ENCODE measurements around the gene STOX1.
"Not testable (repeated sequence)": the region's sequence is repeated elsewhere in the genome, so short reads cannot be mapped to it uniquely, and the experiment has no call there.

The STOX1 gene

DNA sequence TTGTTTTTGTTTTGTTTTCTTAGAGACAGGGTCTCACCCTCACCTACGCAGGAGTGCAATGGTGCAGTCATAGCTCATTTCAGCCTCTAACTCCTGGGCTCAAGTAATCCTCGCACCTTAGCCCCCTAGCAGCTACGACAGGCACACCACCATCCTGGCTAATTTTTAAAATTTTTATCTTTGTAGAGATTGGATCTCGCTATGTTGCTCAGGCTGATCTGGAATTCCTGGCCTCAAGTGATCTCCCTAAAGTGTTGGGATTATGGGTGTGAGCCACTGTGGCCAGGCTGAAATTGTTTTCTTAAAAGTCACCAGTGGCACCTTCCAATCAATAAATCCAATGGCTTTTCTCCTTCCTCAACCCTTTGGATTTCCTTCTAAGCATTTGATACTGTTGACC, 52.9 kb downstream of the STOX1 start:
- no peak for DNase-seq

DNA sequence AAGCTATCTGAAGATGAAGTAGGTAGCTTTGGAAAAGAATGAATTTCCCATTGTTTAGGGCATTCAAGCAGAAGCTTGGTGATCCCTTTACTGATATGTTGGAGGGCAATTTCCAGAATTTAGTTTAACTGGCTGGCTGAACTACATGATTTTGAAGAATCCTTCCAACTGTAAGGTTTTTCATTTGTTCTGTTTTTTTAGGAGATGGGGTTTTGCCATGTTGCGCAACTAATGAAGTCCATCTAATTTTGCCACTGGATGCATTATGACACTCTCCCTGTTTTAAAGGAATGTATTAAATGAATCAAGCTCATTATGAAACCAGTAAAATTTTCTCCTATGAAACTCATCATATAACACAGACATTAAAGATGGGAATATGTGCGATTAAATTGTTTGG, 67.7 kb downstream of the STOX1 start:
- no peak for DNase-seq

DNA sequence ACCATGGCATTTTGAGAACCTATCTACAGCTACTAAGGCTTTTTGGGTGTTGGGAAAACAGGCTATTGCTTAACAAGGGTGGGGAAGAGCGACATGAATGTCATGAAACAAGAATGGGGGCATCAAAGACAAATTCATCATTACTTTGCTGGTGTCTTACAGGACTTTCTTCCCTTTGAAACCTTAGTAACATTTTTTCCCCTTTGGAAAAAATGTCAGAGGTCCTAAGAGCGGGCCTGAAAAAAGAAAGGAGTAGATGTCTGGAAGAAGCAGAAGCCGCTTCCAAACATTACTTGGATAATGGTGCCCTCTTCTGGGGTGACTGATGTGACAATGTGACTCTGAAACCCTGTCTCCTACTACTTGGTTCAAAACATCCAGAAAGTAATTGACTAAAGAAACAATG, 70.0 kb downstream of the STOX1 start:
- peak; percentile 14 to 45 for DNase-seq

- no peak for DNase-seq
These were observed 71.9 kb downstream of the STOX1 start for GRCh38 chr10:68899186-68899745.

DNA sequence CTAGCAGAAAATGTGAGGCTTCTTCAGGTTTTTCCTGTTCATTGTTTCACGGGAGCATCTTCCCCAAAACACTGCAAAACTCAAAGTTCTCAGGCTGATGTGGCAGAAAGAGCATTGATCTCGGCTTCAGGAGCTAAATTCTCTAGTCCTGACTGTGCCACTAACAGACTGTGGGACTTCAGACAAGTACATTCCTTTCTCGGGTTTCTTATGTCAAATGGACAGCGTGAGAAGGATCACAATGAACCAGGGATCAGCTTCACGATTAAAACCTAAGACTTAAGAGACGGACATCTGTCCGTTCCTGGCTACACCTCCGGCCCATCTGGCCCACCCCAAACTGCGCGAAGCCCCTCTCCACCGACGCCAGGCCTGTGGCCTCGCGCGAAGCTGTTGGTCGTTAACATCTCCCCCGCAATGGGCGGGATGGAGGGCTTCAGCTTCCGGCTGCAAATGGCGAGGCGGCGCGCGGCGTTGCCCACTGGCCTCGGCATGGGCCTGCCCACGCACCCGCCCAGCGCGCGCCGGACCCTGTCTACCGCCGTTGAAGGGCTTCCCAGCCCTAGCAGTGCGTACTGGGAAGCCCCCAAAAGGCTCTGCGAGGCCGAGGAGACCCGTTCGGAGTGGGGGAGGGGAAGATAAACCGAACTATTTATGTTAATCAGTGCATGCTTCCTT, 73.2 kb downstream of the STOX1 start:
- DNase-seq: no peak

GRCh38 chr10:68901105-68901927, 74.0 kb downstream of the STOX1 start, which contains the start of gene DDX50:
DDX50 (plus strand) TSS chr10:68901315; CDS start chr10:68901385, 70 bp downstream.
- DNase-seq: peak; percentile 94 to 96

- DNase-seq: no peak
These were observed 75.1 kb downstream of the STOX1 start for GRCh38 chr10:68902382-68902781.

DNA sequence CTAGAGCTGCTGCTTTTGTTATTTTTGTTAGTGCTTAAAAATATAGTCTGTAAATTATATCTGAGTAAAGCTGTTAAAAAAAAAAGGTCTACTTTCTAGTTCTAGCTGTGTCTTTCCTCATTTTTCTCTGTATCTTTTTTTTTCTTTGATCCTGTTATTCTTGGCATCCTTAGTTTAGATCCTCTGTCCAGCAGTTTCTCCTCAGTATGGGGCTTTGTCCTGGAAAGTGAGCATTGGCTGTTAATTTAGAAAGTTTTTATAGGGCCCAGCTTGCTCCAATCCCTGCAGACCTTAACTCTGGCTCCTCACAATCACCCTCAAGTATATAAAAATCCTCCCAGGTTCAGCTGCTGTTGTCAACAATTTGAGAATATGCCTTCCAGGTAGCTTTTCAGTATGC, 97.3 kb downstream of the STOX1 start:
- DNase-seq: no peak

- no peak for DNase-seq
These were observed 98.2 kb downstream of the STOX1 start for GRCh38 chr10:68925489-68925888.

- DNase-seq: not testable (repeated sequence)
These were observed 101.8 kb downstream of the STOX1 start for GRCh38 chr10:68929157-68929556.

DNA sequence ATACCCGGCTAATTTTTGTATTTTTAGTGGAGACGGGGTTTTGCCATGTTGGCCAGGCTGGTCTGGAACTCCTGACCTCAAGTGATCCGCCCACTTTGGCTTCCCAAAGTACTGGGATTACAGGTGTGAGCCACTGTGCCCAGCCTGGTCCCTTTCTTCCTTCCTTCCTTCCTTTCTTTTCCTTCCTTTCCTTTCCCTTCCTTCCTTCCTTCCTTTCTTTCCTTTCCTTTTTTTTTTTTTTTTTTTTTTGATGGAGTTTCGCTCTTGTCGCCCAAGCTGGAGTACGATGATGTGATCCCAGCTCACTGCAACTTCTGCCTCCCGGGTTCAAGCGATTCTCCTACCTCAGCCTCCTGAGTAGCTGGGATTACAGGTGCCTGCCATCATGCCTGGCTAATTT, 102.6 kb downstream of the STOX1 start:
- not testable (repeated sequence) for DNase-seq

DNA sequence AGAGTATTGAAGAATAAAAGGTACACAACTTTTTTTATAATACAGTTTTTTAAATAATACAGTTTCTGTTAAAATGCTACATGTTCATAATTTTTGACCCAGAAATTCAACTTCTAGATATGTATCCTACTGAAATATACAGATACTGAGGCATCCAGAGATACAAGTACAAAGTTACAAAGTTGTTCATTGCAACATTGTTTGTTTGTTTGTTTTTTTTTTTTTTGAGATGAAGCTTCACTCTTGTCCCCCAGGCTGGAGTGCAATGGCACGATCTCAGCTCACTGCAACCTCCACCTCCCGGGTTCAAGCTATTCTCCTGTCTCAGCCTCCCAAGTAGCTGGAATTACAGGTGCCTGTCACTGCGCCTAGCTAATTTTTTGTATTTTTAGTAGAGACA, 105.5 kb downstream of the STOX1 start:
- not testable (repeated sequence) for DNase-seq

GRCh38 chr10:68934994-68935393, 107.7 kb downstream of the STOX1 start:
- no peak for DNase-seq

DNA sequence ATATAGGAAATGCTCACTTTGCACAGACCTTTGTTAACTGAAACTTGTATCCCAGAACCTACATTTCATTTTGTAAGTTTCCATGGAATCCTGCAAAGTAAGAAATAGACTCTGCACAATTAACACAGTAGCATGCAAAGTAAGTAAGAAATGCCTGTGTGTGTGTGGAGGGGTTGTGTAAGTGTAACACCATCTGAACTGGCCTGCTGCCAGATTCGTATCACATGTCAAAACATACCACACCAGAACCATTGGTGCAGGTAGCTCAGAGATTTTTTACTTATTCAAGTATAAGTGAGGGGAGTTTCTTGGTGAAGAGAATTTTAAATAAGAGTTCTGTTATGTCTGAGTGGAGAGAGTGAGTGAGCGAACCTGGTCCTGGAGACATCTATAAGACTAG, 110.8 kb downstream of the STOX1 start:
- DNase-seq: no peak

DNA sequence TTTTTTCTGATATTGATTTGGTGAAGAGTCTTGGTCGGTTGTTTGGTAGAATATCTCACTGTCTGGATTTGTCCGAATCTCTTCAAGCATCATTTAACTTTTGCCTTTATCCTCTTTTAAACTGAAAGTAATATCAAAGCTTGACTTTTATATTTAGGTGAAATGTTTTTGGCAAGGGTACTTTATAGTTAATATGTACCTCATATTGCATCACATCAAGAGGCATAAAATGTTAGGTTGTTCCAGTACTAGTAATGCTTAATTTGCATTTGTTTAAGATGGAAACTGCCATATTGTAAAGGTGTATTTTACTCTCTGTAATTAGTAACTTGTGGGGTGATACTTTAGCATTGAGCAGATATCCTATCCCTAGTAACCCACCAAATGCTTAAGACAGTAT, 111.6 kb downstream of the STOX1 start:
- DNase-seq: no peak

GRCh38 chr10:68940917-68941316, 113.6 kb downstream of the STOX1 start:
- DNase-seq: not testable (repeated sequence)
